Measurements from ENCODE around the gene ARHGAP25. TPM values are rescaled to one million over a fixed set of nuclear protein-coding genes. Genes with fewer than 3 reads are reported as not detected.
A peak's percentile ranks its signal among the peaks of the same experiment; 100 is the strongest.

ARHGAP25 gene
- total RNA-seq, 2 experiments from 2014 or later, result 18.6 to 43.8 TPM

- Histone ChIP-seq H3K4me2 (ENCODE audit: low read length) (no peak overlapping the region), H3K36me3 (ENCODE audit: insufficient read depth, low read length) (no peaks in the 10 kb centered on the region), H4K20me1 (ENCODE audit: insufficient read depth, low read length) (no peaks in the 10 kb centered on the region), H3K4me3 (ENCODE audit: low read depth, low read length, poor library complexity, severe bottlenecking) (no peak overlapping the region), H3K9me2 (ENCODE audit: insufficient read depth, low read length) (no peaks in the 10 kb centered on the region), H3K9me3 (ENCODE audit: low read length) (no peaks in the 10 kb centered on the region), H3K79me2 (ENCODE audit: insufficient read depth, low read depth, low read length) (no peaks in the 10 kb centered on the region), H3K4me1 (ENCODE audit: insufficient read depth, low read length, poor library complexity, severe bottlenecking) (peaks cover 71% of the 10 kb centered on the region), H3K27ac (ENCODE audit: low read depth, low read length, poor library complexity, severe bottlenecking) (no peak overlapping the region), H2AFZ (ENCODE audit: low read length) (peak overlapping the region; percentile 14; the same call in 1 of the 2 replicates)
- TF ChIP-seq CTCF (conservative IDR thresholded peaks at IDR 0.05; ENCODE audit: low read length), result peak; percentile 79
- TF ChIP-seq EZH2phosphoT487 (IDR thresholded peaks at IDR 0.05; ENCODE audit: borderline replicate concordance, low read depth, low read length), result no peak
- ChIA-PET POLR2A (interaction anchor here (0.7 to 2.8 kb wide), 10 partner anchors 8 to 186 kb away, joined by 3 to 22 read pairs (median 6); partner anchors contain the start of gene ARHGAP25), CTCF (ENCODE audit: unreplicated experiment) (interaction anchor here (0.6 to 1.5 kb wide), 6 partner anchors 12 to 192 kb away, joined by 3 to 5 read pairs (median 4); partner anchors contain the start of gene ARHGAP25)
- intact Hi-C loops (cut with micrococcal nuclease; ENCODE audit: unreplicated experiment), result loop anchor here (10.0 kb wide), 1 partner anchor 358 kb away; the partner anchor contains the start of gene PLEK
- DNase-seq (ENCODE audit: low spot score), result peak; percentile 53
- BruUV-seq (replicated peaks), result no TSS peak
Observed at GRCh38 chr2:68722712-68723111, 11.9 kb upstream of the ARHGAP25 start.

- DNase-seq (ENCODE audit: low spot score), result no peak
- Histone ChIP-seq H3K4me3 (ENCODE audit: low read depth, low read length, poor library complexity, severe bottlenecking) (no peak overlapping the region), H2AFZ (ENCODE audit: low read length) (no peak overlapping the region), H3K4me1 (ENCODE audit: insufficient read depth, low read length, poor library complexity, severe bottlenecking) (peaks cover 76% of the 10 kb centered on the region), H3K27ac (ENCODE audit: low read depth, low read length, poor library complexity, severe bottlenecking) (no peak overlapping the region), H3K9me3 (ENCODE audit: low read length) (no peaks in the 10 kb centered on the region), H3K4me2 (ENCODE audit: low read length) (no peak overlapping the region), H3K9me2 (ENCODE audit: insufficient read depth, low read length) (no peaks in the 10 kb centered on the region), H3K79me2 (ENCODE audit: insufficient read depth, low read depth, low read length) (no peaks in the 10 kb centered on the region), H3K36me3 (ENCODE audit: insufficient read depth, low read length) (no peaks in the 10 kb centered on the region), H4K20me1 (ENCODE audit: insufficient read depth, low read length) (no peaks in the 10 kb centered on the region)
- ChIA-PET CTCF (ENCODE audit: unreplicated experiment) (interaction anchor here (1.0 to 1.5 kb wide), 4 partner anchors 11 to 45 kb away, joined by 4 to 5 read pairs (median 4); partner anchors contain the start of gene ARHGAP25), POLR2A (interaction anchor here (0.7 to 2.8 kb wide), 6 partner anchors 10 to 70 kb away, joined by 3 to 22 read pairs (median 5); partner anchors contain the start of gene ARHGAP25)
- intact Hi-C loops (cut with micrococcal nuclease; ENCODE audit: unreplicated experiment), result loop anchor here (10.0 kb wide), 1 partner anchor 358 kb away; the partner anchor contains the start of gene PLEK
- TF ChIP-seq EZH2phosphoT487 (IDR thresholded peaks at IDR 0.05; ENCODE audit: borderline replicate concordance, low read depth, low read length), result no peak
- TF ChIP-seq CTCF (conservative IDR thresholded peaks at IDR 0.05; ENCODE audit: low read length), result no peak
- no TSS peak for BruUV-seq (replicated peaks)
Observed at GRCh38 chr2:68723181-68723580, 11.4 kb upstream of the ARHGAP25 start.

GRCh38 chr2:68726100-68726499 is 8.5 kb upstream of the ARHGAP25 start:
- Histone ChIP-seq H3K79me2 (ENCODE audit: insufficient read depth, low read depth, low read length) (no peaks in the 10 kb centered on the region), H3K4me2 (ENCODE audit: low read length) (peak overlapping the region; percentile 67)
- POLR2A ChIA-PET, result interaction anchor here (0.7 to 3.1 kb wide), 5 partner anchors 8 to 182 kb away, joined by 3 to 10 read pairs (median 4); partner anchors contain the start of gene ARHGAP25

More at GRCh38 chr2:68726100-68726499, 8.5 kb upstream of the ARHGAP25 start:
- H2AFZ ChIP-seq (ENCODE audit: low read length), result no peak overlapping the region
- H3K4me3 ChIP-seq (ENCODE audit: low read depth, low read length, poor library complexity, severe bottlenecking), result no peak overlapping the region
- no peak for TF ChIP-seq EZH2phosphoT487 (IDR thresholded peaks at IDR 0.05; ENCODE audit: borderline replicate concordance, low read depth, low read length)
- TF ChIP-seq CTCF (conservative IDR thresholded peaks at IDR 0.05; ENCODE audit: low read length), result no peak
- CTCF ChIA-PET (ENCODE audit: unreplicated experiment), result interaction anchor here (0.8 kb wide), 1 partner anchor 16 kb away, joined by 3 read pairs; no protein-coding TSS in a partner anchor
- no TSS peak for BruUV-seq (replicated peaks)
- no peak for DNase-seq (ENCODE audit: low spot score)
- no peaks in the 10 kb centered on the region for H3K9me2 ChIP-seq (ENCODE audit: insufficient read depth, low read length)
- no peaks in the 10 kb centered on the region for H4K20me1 ChIP-seq (ENCODE audit: insufficient read depth, low read length)
- peaks cover 75% of the 10 kb centered on the region for H3K4me1 ChIP-seq (ENCODE audit: insufficient read depth, low read length, poor library complexity, severe bottlenecking)
- H3K36me3 ChIP-seq (ENCODE audit: insufficient read depth, low read length), result no peaks in the 10 kb centered on the region
- no peaks in the 10 kb centered on the region for H3K9me3 ChIP-seq (ENCODE audit: low read length)
- peak overlapping the region; percentile 66 for H3K27ac ChIP-seq (ENCODE audit: low read depth, low read length, poor library complexity, severe bottlenecking)
- intact Hi-C loops (cut with micrococcal nuclease; ENCODE audit: unreplicated experiment), result loop anchor here (2.0 to 10.0 kb wide), 3 partner anchors 35 to 361 kb away; partner anchors contain the start of gene PLEK
